ENCODE data around the gene IRS1.

IRS1 gene

DNA sequence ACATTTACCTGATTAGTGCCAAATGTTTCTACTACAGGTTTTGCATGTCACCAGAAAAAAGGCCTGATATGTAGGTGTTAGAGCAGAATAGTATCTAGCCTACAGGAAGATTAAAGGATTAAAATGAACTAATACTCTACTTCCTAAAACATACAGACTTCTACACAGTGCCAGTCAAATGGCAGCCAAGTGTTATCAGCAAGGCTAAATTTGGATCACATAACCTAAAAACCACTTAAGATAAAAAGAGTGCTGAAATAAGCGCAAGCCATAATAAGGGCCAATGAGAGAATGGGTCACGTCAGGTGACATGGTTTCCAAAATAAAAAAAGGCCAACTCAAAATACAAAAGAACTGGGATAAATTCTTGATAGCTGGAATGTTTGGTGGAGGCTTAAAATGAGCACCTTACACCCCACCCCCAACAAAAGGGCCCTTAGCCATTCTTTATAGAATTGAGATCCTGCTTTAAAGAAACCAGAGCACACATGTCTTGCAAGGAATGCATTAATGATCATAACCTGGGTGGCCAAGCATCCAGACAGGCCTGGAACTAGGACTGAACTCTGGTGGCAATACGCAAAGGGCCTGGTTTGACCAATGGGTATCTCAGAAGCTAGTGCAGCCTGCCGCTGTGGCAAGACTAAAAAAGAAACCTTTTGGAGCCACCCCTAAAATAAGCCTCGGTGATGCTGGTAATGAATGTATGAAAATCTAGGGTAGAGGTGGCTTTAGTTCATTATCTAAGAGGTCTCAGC lies 32.4 kb downstream of the IRS1 start:
- no peak for DNase-seq (ENCODE audit: low spot score)
- Mint-ChIP-seq H3K4me1 (ENCODE audit: low read depth) (peaks cover 9% of the 10 kb centered on the region), H3K9me3 (no peaks in the 10 kb centered on the region), H3K36me3 (ENCODE audit: low read depth) (no peaks in the 10 kb centered on the region), H3K4me3 (no peak overlapping the region), H3K27me3 (ENCODE audit: low read depth) (peaks cover 40% of the 10 kb centered on the region), H3K27ac (no peak overlapping the region)

- Mint-ChIP-seq H3K4me1 (ENCODE audit: low read depth) (peaks cover 4% of the 10 kb centered on the region), H3K27ac (no peak overlapping the region)
- no peak for DNase-seq (ENCODE audit: low spot score)
Observed at GRCh38 chr2:226766352-226767055, 33.1 kb downstream of the IRS1 start.

DNA sequence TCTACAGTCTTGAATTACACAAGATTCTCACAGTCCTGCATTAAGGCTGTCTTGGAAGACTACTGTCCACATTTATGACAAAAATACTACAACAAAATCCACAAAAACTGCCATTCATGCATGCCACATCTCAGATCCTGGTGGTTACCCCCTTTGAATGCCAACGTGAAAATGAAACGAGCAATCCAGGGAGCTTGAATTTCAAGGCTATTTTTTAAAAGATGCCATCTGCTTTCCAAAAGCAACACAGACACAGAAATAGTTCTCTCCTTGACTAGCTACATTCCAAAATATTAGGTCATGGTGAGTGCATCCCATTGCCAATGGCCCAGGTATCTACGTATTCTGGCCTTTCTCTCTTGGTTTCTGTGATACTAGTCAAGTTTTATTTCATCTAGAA lies 36.3 kb downstream of the IRS1 start:
- Mint-ChIP-seq H3K36me3 (ENCODE audit: low read depth) (no peaks in the 10 kb centered on the region), H3K27ac (no peak overlapping the region), H3K4me1 (ENCODE audit: low read depth) (peaks cover 2% of the 10 kb centered on the region), H3K27me3 (ENCODE audit: low read depth) (peaks cover 28% of the 10 kb centered on the region), H3K4me3 (no peak overlapping the region), H3K9me3 (no peaks in the 10 kb centered on the region)
- DNase-seq (ENCODE audit: low spot score) = no peak

More at GRCh38 chr2:226766352-226767055, 33.1 kb downstream of the IRS1 start:
- H3K36me3 Mint-ChIP-seq (ENCODE audit: low read depth) = no peaks in the 10 kb centered on the region
- H3K27me3 Mint-ChIP-seq (ENCODE audit: low read depth) = peaks cover 43% of the 10 kb centered on the region
- no peak overlapping the region for H3K4me3 Mint-ChIP-seq
- H3K9me3 Mint-ChIP-seq = no peaks in the 10 kb centered on the region

DNA sequence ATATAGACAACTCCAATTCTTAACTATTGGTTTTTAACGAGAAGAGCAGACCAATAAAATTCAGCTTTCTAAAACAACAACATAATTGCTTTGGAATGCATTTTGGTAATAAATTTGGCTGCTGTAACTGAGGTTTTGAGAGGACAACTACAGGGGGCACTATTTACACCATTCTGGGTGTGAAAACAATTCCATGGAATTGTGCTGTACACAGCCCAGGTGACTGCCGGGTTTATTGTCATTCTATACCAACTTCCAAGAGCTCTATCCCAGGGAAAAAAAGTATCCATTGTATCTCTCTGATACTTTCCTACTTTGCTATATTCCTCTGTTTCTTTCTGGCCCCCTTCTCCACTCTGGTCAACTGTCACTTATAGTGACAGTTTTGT lies 38.4 kb downstream of the IRS1 start:
- no peak overlapping the region for H3K4me3 Mint-ChIP-seq

DNA sequence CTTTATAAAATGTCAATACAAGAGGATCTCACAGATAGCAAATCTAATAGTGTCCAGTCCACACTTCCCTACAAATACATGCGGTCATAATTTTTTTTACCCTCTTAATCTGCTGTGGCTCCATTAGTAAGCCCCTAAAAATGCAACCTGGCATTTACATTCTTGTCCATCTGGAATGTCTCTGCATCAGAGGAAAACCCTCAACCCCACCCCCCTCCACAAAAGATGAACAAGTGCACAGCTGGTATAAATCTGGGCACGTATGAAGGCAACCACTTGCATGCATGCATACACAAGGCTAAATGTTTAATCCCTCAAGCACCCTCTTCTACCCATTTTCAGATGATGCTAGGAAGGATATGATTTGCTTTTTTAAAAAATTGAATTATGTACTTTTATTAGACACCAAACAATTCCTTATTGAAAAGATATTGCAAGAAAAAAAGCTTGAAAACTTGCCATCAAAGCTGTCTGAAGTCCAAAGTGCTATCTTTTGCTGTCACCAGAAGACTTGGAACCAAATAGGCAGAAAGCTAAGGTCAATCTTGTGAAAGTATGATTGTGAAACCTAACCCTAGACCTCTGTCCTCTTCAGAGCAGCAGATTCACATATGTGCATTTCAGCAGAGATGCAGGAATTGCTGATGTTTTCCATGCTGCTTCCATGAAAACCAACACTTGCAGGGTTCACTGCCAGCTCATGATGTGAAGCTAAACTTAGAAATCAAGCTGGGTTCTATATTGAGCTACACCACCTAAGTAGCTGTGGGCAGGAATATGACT lies 39.0 kb downstream of the IRS1 start:
- H3K36me3 Mint-ChIP-seq (ENCODE audit: low read depth) = no peaks in the 10 kb centered on the region
- H3K27me3 Mint-ChIP-seq (ENCODE audit: low read depth) = peaks cover 18% of the 10 kb centered on the region
- no peaks in the 10 kb centered on the region for H3K4me1 Mint-ChIP-seq (ENCODE audit: low read depth)
- DNase-seq (ENCODE audit: low spot score) = no peak
- H3K27ac Mint-ChIP-seq = no peak overlapping the region
- no peaks in the 10 kb centered on the region for H3K9me3 Mint-ChIP-seq
- no peak overlapping the region for H3K4me3 Mint-ChIP-seq

More for the DNA sequence above, 38.4 kb downstream of the IRS1 start:
- peaks cover 18% of the 10 kb centered on the region for H3K27me3 Mint-ChIP-seq (ENCODE audit: low read depth)
- DNase-seq (ENCODE audit: low spot score) = no peak
- no peak overlapping the region for H3K27ac Mint-ChIP-seq
- H3K9me3 Mint-ChIP-seq = no peaks in the 10 kb centered on the region
- H3K4me1 Mint-ChIP-seq (ENCODE audit: low read depth) = no peaks in the 10 kb centered on the region
- no peaks in the 10 kb centered on the region for H3K36me3 Mint-ChIP-seq (ENCODE audit: low read depth)

- no peak overlapping the region for H3K4me3 Mint-ChIP-seq
- H3K27me3 Mint-ChIP-seq (ENCODE audit: low read depth) = peaks cover 18% of the 10 kb centered on the region
- no peaks in the 10 kb centered on the region for H3K4me1 Mint-ChIP-seq (ENCODE audit: low read depth)
- no peaks in the 10 kb centered on the region for H3K9me3 Mint-ChIP-seq
- no peaks in the 10 kb centered on the region for H3K36me3 Mint-ChIP-seq (ENCODE audit: low read depth)
- no peak for DNase-seq (ENCODE audit: low spot score)
- no peak overlapping the region for H3K27ac Mint-ChIP-seq
Observed at GRCh38 chr2:226759768-226760167, 39.9 kb downstream of the IRS1 start.

DNA sequence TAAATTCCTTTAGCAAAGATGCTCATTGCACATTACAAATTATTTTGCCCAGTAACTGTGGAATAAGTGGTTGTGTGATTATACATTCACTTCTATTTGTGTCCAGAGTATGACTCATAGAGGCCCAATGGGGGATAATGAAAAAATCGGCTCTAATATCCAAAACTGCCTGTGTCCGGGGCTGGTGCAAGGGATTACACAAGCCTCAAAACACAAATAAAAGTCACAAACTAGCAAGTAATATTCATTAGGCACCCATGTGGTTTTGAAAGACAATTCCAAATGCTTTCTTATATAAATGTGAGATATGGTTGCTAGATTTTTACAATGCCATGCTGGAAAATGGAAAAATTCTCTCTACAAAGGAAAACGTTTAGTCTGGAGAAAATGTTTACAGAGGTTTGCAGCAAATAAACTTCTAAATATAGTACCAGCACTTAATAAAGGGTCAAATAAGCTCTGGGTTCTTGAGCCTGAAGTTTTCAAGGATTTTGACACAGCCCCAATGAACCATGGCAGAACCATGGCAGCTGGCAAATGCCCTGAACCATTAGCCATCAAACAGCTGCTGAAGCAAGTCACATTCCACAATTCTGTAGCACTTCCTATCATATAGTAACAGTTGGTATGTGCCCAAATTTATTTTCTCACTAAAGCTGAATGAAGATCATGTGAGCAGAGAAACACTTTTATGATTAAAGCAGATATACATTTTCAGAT lies 40.5 kb downstream of the IRS1 start:
- Mint-ChIP-seq H3K4me1 (ENCODE audit: low read depth) (no peaks in the 10 kb centered on the region), H3K4me3 (no peak overlapping the region), H3K27ac (no peak overlapping the region), H3K9me3 (no peaks in the 10 kb centered on the region), H3K27me3 (ENCODE audit: low read depth) (peaks cover 14% of the 10 kb centered on the region), H3K36me3 (ENCODE audit: low read depth) (no peaks in the 10 kb centered on the region)
- no peak for DNase-seq (ENCODE audit: low spot score)

DNA sequence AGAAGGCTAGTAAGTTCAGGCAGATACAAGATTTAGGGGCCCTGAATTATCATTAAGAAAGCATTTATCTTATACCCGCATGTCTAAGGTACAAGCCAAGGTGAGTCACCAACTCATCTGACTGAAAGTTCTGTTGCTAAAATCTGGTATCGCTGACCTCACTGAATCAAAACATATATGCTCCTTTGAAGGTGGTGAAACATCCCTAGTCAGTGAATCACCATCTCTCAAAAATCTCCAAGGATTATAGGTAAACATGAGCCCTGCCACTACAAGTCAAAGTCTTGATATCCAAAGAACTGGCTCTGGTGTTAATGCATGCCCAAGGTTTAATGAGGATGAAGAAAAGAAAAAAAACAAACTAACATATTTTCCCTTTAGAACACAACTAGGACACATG lies 43.5 kb downstream of the IRS1 start:
- Mint-ChIP-seq H3K9me3 (no peaks in the 10 kb centered on the region), H3K36me3 (ENCODE audit: low read depth) (no peaks in the 10 kb centered on the region), H3K4me1 (ENCODE audit: low read depth) (no peaks in the 10 kb centered on the region), H3K27ac (no peak overlapping the region), H3K27me3 (ENCODE audit: low read depth) (peaks cover 6% of the 10 kb centered on the region), H3K4me3 (no peak overlapping the region)
- DNase-seq (ENCODE audit: low spot score) = no peak

GRCh38 chr2:226755631-226756030 lies 44.0 kb downstream of the IRS1 start:
- no peaks in the 10 kb centered on the region for H3K36me3 Mint-ChIP-seq (ENCODE audit: low read depth)
- H3K27me3 Mint-ChIP-seq (ENCODE audit: low read depth) = peaks cover 6% of the 10 kb centered on the region
- H3K27ac Mint-ChIP-seq = no peak overlapping the region
- no peaks in the 10 kb centered on the region for H3K4me1 Mint-ChIP-seq (ENCODE audit: low read depth)
- no peaks in the 10 kb centered on the region for H3K9me3 Mint-ChIP-seq
- no peak for DNase-seq (ENCODE audit: low spot score)
- H3K4me3 Mint-ChIP-seq = no peak overlapping the region

DNA sequence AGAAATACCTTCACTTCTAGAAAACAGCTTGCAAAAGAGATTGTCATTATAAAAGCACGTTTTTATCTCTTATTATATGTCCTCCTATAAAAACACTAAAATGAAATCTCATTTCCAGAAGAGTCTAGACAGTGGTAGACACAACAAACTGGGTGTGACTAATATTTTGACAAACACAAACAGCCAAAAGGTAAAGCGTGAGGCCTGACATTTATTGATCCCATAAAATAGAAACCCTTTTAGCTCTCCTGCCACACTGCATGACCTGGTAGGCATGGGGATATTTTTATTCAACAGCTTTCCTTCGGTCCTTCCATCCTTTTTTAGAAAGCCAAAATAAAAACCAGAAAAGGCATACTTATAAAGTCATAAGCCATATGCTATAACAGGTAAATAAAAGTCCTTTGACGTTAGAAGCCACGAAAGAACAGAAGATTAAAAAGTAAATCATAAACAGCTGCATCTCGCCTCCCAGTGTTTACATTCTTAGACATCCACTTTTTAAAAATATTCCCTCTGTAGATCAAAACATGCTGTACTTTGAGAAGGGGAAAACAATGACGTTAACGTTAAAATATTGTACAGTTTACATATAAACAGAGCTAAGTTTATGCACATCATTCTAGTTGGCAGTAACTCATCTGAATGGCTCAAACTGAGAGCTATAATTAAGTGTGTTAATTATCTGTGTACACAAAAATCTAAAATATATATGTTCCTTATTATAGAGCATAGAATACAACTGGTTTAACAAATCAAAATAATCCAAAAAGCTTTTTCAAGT lies 44.6 kb downstream of the IRS1 start:
- Mint-ChIP-seq H3K4me3 (no peak overlapping the region), H3K9me3 (no peaks in the 10 kb centered on the region), H3K36me3 (ENCODE audit: low read depth) (no peaks in the 10 kb centered on the region), H3K27me3 (ENCODE audit: low read depth) (peaks cover 2% of the 10 kb centered on the region), H3K27ac (no peak overlapping the region), H3K4me1 (ENCODE audit: low read depth) (no peaks in the 10 kb centered on the region)
- DNase-seq (ENCODE audit: low spot score) = no peak

GRCh38 chr2:226752887-226753286 lies 46.7 kb downstream of the IRS1 start:
- Mint-ChIP-seq H3K4me1 (ENCODE audit: low read depth) (no peaks in the 10 kb centered on the region), H3K27me3 (ENCODE audit: low read depth) (no peaks in the 10 kb centered on the region), H3K4me3 (no peak overlapping the region), H3K27ac (no peak overlapping the region), H3K9me3 (no peaks in the 10 kb centered on the region), H3K36me3 (ENCODE audit: low read depth) (no peaks in the 10 kb centered on the region)
- no peak for DNase-seq (ENCODE audit: low spot score)

- DNase-seq (ENCODE audit: low spot score) = no peak
- no peak overlapping the region for H3K27ac Mint-ChIP-seq
- no peaks in the 10 kb centered on the region for H3K36me3 Mint-ChIP-seq (ENCODE audit: low read depth)
- peaks cover 6% of the 10 kb centered on the region for H3K27me3 Mint-ChIP-seq (ENCODE audit: low read depth)
- no peaks in the 10 kb centered on the region for H3K4me1 Mint-ChIP-seq (ENCODE audit: low read depth)
- no peaks in the 10 kb centered on the region for H3K9me3 Mint-ChIP-seq
- no peak overlapping the region for H3K4me3 Mint-ChIP-seq
Observed at GRCh38 chr2:226747288-226747687, 52.3 kb downstream of the IRS1 start.

GRCh38 chr2:226746196-226746800 lies 53.3 kb downstream of the IRS1 start:
- peaks cover 13% of the 10 kb centered on the region for H3K27me3 Mint-ChIP-seq (ENCODE audit: low read depth)
- no peak overlapping the region for H3K27ac Mint-ChIP-seq
- no peak overlapping the region for H3K4me3 Mint-ChIP-seq
- H3K36me3 Mint-ChIP-seq (ENCODE audit: low read depth) = no peaks in the 10 kb centered on the region
- DNase-seq (ENCODE audit: low spot score) = no peak
- no peaks in the 10 kb centered on the region for H3K9me3 Mint-ChIP-seq
- H3K4me1 Mint-ChIP-seq (ENCODE audit: low read depth) = no peaks in the 10 kb centered on the region

Data from T-helper 2 cell treated with Interferon-gamma antibody and Interleukin-4, amounts not matched to agents 5 μg/mL and 100 μg/mL, for 36 hours (primary cell).